Loucy (cell line): ENCODE data around the gene PREX1.
"Not testable (repeated sequence)": the region's sequence is repeated elsewhere in the genome, so short reads cannot be mapped to it uniquely, and the experiment has no call there.

Source experiments
- H2AFZ ChIP-seq: fragments of 200-600 bp; sonication (generic); 2 replicates; pipeline ENCODE4 v1.6.0; 2016; ENCODE audit warnings: antibody characterized with exemption, mild to moderate bottlenecking, low read length, moderate library complexity
- H3F3A ChIP-seq: fragments of 200-600 bp; 2 replicates; pipeline ENCODE4 v1.6.0; 2016; ENCODE audit warnings: antibody characterized with exemption, low read depth, mild to moderate bottlenecking
- H3K27me3 ChIP-seq: fragments of 200-600 bp; sonication (generic); 2 replicates; pipeline ENCODE4 v1.6.1; 2014; ENCODE audit warnings: low read length, mild to moderate bottlenecking; ENCODE audit not compliant: insufficient read depth, poor library complexity, severe bottlenecking
- H3K36me3 ChIP-seq: fragments of 200-600 bp; sonication (generic); 2 replicates; pipeline ENCODE4 v1.6.1; 2016; ENCODE audit warnings: low read length; ENCODE audit not compliant: insufficient read depth
- H3K4me1 ChIP-seq: fragments of 200-600 bp; sonication (generic); 2 replicates; pipeline ENCODE4 v1.5.1; 2014; ENCODE audit warnings: low read length, mild to moderate bottlenecking; ENCODE audit not compliant: insufficient read depth, poor library complexity, severe bottlenecking
- H3K4me2 ChIP-seq: fragments of 200-600 bp; sonication (generic); 2 replicates; pipeline ENCODE4 v1.6.0; 2014; ENCODE audit warnings: antibody characterized with exemption, low read length, low read depth, mild to moderate bottlenecking; ENCODE audit not compliant: poor library complexity, severe bottlenecking
- H3K4me3 ChIP-seq: fragments of 200-600 bp; sonication (generic); 2 replicates; pipeline ENCODE4 v1.5.1; 2014; ENCODE audit warnings: low read length, mild to moderate bottlenecking, mixed read lengths; ENCODE audit not compliant: poor library complexity, severe bottlenecking
- H3K79me2 ChIP-seq: fragments of 200-600 bp; sonication (generic); 2 replicates; pipeline ENCODE4 v1.6.1; 2014; ENCODE audit warnings: low read length; ENCODE audit not compliant: insufficient read depth
- H3K9ac ChIP-seq: fragments of 200-600 bp; sonication (generic); 2 replicates; pipeline ENCODE4 v1.6.0; 2014; ENCODE audit warnings: mild to moderate bottlenecking, low read depth, low read length, moderate library complexity; ENCODE audit not compliant: poor library complexity, severe bottlenecking
- H3K9me2 ChIP-seq: fragments of 200-600 bp; sonication (generic); replicated peaks from 2 replicates; pipeline ENCODE4 v1.6.1; 2016; ENCODE audit warnings: low read depth, low read length, mixed read lengths
- H3K9me3 ChIP-seq: fragments of 200-600 bp; sonication (generic); 2 replicates; pipeline ENCODE4 v1.6.1; 2014; ENCODE audit warnings: mild to moderate bottlenecking, antibody characterized with exemption, low read length, low read depth; ENCODE audit not compliant: insufficient read depth
- H4K20me1 ChIP-seq: fragments of 200-600 bp; sonication (generic); 2 replicates; pipeline ENCODE4 v1.6.0; 2014; ENCODE audit warnings: antibody characterized with exemption, low read length, mild to moderate bottlenecking; ENCODE audit not compliant: insufficient read depth, poor library complexity, severe bottlenecking
- CTCF ChIP-seq: fragments of 200-600 bp; sonication (generic); conservative IDR thresholded peaks from 2 replicates; pipeline ENCODE4 v1.5.1; 2014; ENCODE audit warnings: mild to moderate bottlenecking, antibody characterized with exemption, low read length
- EZH2phosphoT487 ChIP-seq: fragments of 200-600 bp; IDR thresholded peaks from 2 replicates; pipeline ENCODE4 v1.6.1; 2018; ENCODE audit warnings: antibody characterized with exemption, mild to moderate bottlenecking, moderate library complexity, borderline replicate concordance

Gene PREX1

GRCh38 chr20:48599106-48599747 is 228.6 kb downstream of the PREX1 start:
- no peak overlapping the region for H3K9ac ChIP-seq
- H3K9me3 ChIP-seq = no peaks in the 10 kb centered on the region
- no peak overlapping the region for H3K4me2 ChIP-seq

GRCh38 chr20:48598303-48598941 is 229.4 kb downstream of the PREX1 start:
- not testable (repeated sequence) for H4K20me1 ChIP-seq, H3K9me3 ChIP-seq, H3K79me2 ChIP-seq, H3K9ac ChIP-seq, H2AFZ ChIP-seq, H3K4me2 ChIP-seq, H3K9me2 ChIP-seq, H3K4me3 ChIP-seq, H3K27me3 ChIP-seq, H3K4me1 ChIP-seq, H3K36me3 ChIP-seq, H3F3A ChIP-seq

More at GRCh38 chr20:48599106-48599747, 228.6 kb downstream of the PREX1 start:
- Histone ChIP-seq H3K4me1 (no peaks in the 10 kb centered on the region), H3K36me3 (no peaks in the 10 kb centered on the region), H3K4me3 (no peak overlapping the region), H3K9me2 (no peaks in the 10 kb centered on the region), H2AFZ (no peak overlapping the region), H3K79me2 (no peaks in the 10 kb centered on the region), H3K27me3 (no peaks in the 10 kb centered on the region), H4K20me1 (no peaks in the 10 kb centered on the region), H3F3A (no peaks in the 10 kb centered on the region)
- no peak for TF ChIP-seq EZH2phosphoT487
- no peak for TF ChIP-seq CTCF

GRCh38 chr20:48597521-48598302 is 230.1 kb downstream of the PREX1 start:
- Histone ChIP-seq H4K20me1 (no peaks in the 10 kb centered on the region), H2AFZ (no peak overlapping the region), H3K9me2 (no peaks in the 10 kb centered on the region), H3K9ac (no peak overlapping the region), H3K9me3 (no peaks in the 10 kb centered on the region), H3K36me3 (no peaks in the 10 kb centered on the region), H3K27me3 (no peaks in the 10 kb centered on the region), H3F3A (no peaks in the 10 kb centered on the region), H3K4me2 (no peak overlapping the region), H3K4me1 (no peaks in the 10 kb centered on the region), H3K4me3 (no peak overlapping the region), H3K79me2 (no peaks in the 10 kb centered on the region)
- no peak for TF ChIP-seq CTCF
- no peak for TF ChIP-seq EZH2phosphoT487
